CD4-positive, alpha-beta T cell treated with Interleukin-15 for 4 hours (primary cell): ENCODE results near the gene ATG13.
"Not testable (repeated sequence)": the region's sequence is repeated elsewhere in the genome, so short reads cannot be mapped to it uniquely, and the experiment has no call there.

Experiments
- DNase-seq: peaks from one replicate; pipeline ENCODE4 v3.0.0-alpha.2; 2020; ENCODE audit warnings: low spot score

The ATG13 gene

DNA sequence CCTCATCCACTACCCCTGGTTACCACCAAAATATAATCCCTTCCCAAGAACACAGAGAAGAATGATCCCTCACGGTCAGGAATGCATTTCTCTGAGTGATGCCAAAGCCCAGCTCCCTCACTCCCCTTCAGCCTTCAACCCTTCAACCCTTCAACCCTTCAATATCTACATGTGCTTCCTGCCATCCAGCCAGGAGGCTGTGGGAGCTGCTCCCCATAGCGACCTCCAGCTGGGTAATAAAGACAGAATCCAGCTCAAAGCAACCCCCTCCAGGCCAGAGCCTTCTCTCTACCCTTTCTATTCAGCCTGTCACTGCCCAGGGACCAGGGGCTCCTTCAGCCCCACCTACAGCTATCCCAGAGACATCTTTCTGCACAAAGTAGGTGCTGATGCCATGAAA lies 80.4 kb downstream of the ATG13 start:
- DNase-seq: no peak

DNA sequence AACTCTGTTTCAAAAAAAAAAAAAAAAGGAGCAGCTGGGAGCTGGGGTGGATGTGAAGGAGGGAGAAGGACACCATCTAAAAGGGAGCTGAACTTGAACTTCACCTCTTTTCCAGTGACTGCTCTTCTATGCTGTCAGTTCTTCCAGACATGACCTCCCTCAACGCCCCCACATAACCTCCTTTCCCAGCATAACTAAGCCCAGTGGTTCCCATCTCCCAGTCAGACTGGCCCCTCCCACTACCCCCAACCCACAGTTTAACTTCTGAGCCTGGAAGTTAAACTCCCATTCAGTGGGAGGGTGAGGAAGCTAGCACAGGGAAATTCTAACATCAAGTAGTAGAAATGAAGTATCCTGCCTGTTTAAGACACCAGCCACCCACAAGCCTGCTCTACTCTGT lies 81.2 kb downstream of the ATG13 start:
- no peak for DNase-seq

DNA sequence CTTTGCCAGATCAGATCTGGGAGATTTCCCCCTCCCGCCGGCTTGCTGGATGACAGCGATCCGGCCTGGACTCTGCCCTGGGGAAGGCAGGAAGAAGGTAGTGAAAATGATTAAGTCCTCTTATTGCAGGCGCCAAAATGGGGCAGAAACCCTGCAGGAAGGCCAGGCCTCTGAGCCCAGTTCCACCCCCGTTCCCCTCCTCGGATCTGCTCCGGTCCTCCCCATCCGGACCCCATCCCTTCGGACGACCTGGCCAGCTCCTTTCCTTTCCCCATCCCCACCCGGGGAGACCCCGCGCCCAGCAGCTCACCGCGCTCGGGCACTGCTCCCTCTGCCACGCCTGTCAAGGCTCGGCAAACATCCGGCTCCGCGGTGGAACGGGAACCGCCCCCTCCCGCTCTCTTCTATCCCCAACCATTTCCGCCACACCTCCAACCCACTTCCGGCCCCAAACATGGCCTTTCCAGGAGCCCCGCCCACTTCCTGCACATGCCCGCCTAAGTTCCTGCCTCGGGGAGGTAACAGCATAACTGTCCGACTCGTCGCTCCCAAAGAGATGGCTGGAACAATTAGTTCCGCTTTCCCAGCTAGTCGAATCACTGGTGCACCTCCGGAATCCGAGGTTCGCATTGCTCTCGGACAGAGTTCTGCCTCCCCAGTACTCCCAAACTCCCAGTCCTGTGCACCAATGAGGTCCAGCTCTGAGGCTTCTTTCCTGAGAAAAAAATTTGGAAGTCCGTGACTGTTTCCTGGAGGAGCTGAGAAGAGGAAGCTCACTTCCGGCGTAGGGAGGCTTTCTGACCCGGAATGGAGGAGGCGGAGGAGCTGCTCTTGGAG lies 83.1 kb downstream of the ATG13 start, which contains the start of the genes ARHGAP1 and ZNF408:
Gene ARHGAP1 (minus strand): TSS at position 379 of the 837 bp plus-strand sequence. CDS start 4,512 bp downstream, outside the sequence.
Gene ZNF408 (plus strand): TSS at position 791 of the 837 bp plus-strand sequence. CDS start 17 bp downstream, at position 808.
- DNase-seq: peak; percentile 99

DNA sequence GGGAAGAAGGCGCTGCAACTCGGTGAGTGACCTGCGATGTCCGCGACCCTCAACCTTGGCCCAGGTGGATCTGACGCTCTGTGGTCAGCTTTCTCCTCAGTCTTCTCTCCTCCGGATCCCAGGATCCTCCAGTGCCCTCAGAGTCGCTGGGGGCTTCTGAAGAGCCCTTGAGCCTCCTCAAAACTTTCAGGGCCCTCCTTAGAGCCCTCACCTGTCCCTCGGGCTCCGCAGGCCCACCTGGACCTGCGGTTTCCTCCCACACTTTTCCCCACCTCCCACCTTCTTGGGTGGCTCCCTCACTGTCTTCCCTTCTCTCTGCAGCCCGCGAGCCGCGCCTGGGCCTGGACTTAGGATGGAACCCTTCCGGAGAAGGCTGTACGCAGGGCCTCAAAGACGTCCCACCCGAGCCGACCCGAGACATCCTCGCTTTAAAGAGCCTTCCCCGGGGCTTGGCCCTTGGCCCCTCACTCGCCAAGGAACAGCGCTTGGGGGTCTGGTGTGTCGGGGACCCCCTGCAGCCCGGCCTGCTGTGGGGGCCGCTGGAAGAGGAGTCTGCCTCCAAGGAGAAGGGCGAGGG lies 83.8 kb downstream of the ATG13 start:
- no peak for DNase-seq

DNA sequence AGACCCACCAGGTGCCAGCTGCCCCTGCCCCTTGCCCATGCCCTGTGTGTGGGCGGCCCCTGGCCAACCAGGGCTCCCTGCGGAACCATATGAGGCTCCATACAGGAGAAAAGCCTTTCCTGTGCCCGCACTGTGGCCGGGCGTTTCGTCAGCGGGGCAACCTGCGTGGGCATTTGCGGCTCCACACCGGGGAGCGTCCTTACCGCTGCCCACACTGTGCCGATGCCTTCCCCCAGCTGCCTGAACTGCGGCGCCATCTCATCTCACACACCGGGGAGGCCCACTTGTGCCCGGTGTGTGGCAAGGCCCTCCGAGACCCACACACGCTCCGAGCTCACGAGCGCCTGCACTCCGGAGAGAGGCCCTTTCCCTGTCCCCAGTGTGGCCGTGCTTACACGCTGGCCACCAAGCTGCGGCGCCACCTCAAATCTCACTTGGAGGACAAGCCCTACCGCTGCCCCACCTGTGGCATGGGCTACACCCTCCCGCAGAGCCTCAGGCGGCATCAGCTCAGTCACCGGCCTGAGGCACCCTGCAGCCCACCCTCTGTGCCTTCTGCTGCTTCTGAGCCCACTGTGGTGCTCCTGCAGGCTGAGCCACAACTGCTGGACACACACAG lies 87.8 kb downstream of the ATG13 start:
- DNase-seq: no peak

DNA sequence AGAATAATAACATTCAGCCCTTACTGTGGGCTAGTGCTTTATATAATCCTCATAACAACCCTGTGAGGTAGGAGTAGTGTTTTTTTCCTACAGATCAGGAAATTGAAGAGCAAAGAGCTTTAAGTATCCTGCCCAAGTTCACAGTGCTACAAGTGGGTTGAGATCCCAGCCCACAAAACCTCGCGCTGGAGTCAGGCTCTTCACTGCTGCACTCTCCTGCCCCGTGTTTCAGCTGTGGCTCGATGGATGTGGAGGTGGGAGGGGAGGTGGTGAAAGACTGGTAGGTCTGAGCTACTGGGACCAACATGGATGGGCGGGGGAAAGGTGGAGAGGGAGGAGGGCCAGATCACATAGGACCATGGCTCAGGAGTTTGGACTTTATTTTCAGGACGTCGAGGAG lies 89.5 kb downstream of the ATG13 start:
- DNase-seq: no peak

DNA sequence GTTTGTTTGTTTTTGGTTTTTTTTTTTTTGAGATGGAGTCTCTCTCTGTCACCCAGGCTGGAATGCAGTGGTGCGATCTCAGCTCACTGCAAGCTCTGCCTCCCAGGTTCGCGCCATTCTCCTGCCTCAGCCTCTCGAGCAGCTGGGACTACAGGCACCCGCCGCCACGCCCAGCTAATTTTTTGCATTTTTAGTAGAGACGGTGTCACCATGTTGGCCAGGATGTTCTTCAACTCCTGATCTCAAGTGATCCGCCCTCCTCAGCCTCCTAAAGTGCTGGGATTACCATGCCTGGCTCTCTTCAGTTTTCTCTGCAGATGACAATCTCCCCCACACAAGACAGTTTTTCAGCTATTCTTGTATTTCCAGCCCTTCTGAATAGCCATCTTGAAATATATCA lies 92.0 kb downstream of the ATG13 start:
- DNase-seq: not testable (repeated sequence)

DNA sequence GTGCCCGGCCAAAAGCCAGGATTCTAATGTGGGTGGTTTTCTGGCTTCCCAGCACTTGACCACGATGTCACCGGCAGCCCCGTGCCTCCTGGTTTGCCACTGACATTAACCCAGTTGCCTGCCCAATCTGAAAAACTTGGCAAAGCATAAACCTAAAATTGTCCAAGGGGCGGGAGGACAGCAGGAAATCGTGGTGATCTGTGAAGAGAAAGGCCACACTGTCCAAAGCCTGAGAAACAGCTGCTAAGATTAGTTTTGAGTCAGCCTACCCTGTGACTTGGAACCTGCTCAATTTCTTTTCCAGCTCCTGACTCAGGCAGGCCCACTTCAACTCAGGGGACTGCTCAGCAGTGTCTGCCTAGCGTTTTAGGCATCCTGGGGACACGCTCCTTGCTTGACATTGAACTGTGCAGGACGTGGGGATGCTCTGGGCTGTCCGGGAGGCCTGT lies 93.5 kb downstream of the ATG13 start:
- DNase-seq: no peak

DNA sequence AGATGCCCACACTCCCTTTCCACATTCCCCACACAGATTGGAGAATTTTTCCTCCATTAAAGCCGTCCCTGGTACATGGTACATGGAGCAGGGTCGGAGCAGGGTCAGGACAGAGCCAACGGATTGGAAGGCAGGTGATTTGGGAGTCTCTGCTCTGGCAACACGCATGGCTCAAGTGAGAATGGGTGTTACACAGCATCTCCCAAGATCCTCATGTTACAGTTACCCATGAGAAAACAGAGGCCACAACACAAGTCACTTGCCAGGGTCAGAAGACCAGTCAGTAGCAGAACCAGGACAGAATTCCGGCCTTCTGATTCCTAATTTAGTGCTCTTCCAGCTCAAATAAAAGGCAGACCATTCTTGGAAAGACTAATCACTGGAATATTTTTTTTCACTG lies 94.0 kb downstream of the ATG13 start:
- DNase-seq: no peak

DNA sequence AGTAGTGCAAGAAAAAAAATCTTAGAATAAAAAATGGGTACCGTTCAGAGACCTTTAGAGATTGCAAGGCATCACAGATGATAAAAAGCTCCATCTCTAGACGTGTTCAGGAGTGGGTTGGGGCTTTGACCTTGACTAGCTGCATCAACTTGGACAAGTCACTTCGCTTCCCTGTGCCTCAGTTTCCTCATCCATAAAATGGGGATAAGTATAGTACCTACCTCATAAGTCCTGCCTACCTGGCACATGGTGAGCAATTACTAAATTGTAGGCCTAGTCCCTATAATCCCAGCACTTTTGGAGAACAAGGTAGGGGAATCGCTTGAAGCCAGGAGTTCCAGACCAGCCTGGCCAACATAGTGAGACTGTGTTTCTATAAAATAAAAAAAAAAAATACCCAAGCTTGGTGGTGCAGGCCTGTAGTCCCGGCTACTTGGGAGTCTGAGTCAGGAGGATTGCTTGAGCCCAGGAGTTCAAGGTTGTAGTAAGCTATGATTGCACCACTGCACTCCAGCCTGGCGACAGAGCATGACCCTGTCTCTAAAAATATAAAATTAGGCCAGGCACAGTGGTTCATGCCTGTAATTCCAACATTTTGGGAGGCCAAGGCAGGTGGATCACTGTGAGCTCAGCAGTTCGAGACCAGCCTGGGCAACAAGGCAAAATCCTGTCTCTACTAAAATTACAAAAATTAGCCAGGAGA lies 95.7 kb downstream of the ATG13 start:
- DNase-seq: no peak

DNA sequence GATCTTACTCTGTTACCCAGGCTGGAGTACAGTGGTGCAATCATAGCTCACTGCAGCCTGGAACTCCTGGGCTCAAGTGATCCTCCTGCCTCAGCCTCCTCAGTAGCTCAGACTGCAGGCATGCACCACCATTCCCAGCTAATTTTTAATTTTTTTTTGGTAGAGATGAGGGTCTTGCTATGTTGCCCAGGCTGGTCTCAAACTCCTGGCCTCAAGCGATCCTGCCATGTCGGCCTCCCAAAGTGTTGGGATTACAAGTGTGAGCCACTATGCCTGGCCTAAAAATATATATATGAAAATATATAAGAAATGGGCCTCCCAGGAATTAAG lies 100.4 kb downstream of the ATG13 start:
- not testable (repeated sequence) for DNase-seq

DNA sequence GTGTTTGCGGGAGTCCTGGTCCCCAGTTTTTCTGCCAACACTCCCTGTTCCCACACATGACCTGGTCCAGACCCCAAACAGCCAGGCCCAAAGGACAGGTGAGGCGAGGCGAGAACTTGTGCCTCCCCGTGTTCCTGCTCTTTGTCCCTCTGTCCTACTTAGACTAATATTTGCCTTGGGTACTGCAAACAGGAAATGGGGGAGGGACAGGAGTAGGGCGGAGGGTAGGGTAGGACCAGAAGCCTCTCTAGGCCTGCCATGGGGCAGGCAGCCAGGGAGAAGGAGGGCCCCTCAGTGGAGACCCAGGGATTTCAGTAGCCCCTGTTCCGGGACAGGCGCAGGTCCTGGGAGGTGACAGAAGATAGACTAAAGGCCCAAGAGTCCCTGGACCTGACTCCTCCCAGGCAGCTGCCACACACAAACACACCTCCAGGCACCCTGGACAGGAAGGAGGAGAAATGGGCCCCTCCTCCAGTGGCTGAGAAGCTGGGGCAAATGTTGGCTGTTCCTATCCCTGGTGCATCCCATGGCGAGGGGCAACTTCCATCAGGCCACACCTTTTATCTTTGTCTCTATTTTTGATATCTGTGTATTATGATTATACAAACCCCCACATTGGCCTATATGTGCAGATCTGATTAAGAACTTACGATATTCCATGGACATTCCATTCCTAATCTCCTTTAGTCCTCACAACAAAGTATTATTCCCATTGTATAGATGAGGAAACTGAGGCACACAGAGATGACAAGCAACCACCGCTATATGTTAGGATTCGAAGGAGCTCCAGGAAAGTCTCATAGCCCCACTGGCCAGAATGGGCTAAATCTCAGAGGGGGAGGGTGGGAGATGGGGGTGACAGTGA lies 101.0 kb downstream of the ATG13 start:
- no peak for DNase-seq

DNA sequence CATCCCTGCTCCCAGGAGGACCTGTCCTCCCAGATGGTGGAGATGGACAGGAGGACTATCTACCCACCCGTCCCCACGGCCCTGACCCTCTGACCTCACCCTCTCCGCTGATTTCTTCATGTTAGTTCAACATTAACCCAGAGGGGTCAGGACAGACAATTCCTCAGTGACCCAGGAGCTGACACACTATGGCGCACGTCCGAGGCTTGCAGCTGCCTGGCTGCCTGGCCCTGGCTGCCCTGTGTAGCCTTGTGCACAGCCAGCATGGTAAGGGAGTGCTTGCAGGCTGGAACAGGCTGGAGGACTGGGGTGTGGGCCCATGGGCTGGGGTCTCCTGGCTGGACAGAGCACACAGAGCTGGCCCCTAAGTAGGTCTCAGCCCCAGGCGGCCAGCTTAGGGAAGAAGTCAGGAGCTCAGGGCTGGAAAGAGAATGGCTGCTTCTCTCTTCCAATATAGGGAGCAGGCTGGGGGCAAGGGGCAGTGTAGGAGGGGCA lies 101.7 kb downstream of the ATG13 start, which contains the start of gene F2:
Gene F2 (plus strand): TSS at position 166 of the 495 bp plus-strand sequence. CDS start 23 bp downstream, at position 189.
- DNase-seq: no peak

DNA sequence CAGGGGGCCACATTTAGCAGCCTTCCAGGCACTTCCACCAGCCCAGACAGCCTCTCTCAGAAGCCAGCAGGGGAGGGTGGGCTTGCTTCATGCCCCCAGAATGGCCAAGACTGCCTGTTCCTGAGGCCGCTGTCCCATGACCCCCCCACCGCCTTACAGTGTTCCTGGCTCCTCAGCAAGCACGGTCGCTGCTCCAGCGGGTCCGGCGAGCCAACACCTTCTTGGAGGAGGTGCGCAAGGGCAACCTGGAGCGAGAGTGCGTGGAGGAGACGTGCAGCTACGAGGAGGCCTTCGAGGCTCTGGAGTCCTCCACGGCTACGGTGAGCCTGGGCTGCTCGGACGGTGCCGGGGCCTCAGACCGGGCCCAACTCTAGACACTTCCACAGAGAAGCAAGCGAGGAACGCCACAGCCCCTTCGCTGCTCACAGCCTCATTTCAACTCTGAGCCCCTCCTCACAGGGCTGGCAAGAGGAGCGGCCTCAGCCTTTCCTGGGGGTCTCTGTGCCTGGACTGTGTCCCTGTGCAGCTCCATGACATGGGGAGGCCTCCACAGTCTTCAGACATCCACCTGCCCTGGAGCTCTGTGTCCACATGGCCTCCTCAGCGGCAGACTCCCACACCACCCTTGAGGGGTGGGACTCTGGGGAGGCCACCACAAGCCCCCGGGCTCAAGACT lies 102.3 kb downstream of the ATG13 start:
- DNase-seq: no peak

DNA sequence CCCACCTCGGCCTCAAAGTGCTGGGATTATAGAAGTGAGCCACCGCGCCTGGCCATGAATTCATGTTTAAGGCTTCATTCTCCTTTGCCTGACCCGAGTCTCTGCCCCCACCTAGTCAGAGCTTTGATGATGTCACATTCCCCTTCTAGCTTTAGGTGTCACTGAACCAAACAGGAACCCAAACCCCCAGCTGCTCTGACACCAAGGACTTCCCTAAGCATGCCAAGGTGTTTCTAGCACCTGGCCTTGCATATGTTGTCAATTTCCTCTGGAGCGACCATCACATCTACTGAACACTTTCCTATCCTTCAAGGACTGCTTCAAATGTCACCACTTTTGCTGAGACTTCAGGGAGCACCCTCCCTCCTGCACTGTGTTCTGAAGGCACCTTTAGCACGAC lies 103.9 kb downstream of the ATG13 start:
- no peak for DNase-seq

DNA sequence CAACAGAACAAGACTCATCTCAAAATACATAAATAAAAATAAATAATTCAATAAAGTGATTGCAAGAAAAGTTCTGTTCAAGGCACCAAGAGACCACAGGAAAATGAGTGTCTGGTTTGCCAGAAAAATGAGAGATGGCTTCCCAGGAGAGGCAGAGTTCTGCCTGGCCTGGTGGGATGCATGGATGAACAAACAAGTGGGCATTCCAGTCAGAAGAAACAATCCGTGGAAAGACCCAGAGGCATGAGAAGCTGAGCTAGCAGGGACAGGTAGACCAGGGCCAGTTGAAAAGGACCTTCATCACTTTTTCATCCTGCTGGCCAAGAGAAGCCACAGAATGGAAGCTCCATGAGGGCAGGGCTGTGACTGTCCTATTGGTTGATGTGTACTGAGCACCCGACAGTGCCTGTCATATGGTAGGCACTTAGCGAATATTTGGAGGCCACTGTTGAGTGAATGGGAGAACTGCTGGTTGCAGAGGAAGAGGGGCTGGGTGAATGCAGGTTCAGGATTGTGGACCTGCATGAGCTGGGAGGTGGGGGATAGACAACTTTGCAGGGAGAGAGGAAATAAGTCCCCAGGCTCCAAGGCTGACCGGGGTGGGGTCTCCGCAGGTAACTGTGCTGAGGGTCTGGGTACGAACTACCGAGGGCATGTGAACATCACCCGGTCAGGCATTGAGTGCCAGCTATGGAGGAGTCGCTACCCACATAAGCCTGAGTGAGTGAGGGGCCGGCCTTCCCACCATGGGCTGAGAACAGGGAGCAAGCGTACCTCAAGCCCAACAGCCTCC lies 105.4 kb downstream of the ATG13 start:
- no peak for DNase-seq

DNA sequence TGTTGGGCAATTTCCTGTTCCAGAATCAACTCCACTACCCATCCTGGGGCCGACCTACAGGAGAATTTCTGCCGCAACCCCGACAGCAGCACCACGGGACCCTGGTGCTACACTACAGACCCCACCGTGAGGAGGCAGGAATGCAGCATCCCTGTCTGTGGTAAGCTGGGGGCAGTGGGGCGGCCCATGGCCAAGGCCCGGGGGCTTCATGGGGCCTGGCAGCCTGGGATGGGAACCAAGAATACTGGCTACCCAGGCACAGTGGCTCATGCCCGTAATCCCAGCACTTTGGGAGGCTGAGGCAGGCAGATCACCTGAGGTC lies 106.0 kb downstream of the ATG13 start:
- no peak for DNase-seq

DNA sequence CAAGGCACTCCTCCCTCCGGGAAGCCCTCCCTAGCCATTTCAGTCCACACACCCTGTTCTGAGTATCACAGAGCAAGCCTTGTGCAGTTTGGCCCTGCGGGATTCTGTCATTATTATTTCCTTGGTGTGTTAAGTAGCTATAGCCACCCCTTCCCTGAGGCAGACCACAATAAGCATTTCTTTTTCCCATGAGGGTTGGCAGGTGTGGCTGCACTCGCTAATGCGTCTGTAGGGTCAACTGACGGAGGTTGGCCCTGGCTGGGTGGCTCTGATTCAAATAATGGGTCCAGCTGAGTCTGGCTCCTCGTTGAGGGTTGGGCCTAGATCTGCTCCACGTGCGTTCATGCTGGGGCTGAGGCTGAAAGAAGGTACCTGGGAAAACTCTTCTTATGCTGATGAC lies 106.7 kb downstream of the ATG13 start:
- no peak for DNase-seq
